GM21825 (cell line): ENCODE measurements around the gene CDH3.

Experiments
- ATAC-seq: cut with Tn5 transposase; IDR thresholded peaks from one replicate; pipeline ENCODE4 v1.9.1; 2021; ENCODE audit warnings: mild to moderate bottlenecking, moderate library complexity; ENCODE audit not compliant: unreplicated experiment

Gene CDH3

DNA sequence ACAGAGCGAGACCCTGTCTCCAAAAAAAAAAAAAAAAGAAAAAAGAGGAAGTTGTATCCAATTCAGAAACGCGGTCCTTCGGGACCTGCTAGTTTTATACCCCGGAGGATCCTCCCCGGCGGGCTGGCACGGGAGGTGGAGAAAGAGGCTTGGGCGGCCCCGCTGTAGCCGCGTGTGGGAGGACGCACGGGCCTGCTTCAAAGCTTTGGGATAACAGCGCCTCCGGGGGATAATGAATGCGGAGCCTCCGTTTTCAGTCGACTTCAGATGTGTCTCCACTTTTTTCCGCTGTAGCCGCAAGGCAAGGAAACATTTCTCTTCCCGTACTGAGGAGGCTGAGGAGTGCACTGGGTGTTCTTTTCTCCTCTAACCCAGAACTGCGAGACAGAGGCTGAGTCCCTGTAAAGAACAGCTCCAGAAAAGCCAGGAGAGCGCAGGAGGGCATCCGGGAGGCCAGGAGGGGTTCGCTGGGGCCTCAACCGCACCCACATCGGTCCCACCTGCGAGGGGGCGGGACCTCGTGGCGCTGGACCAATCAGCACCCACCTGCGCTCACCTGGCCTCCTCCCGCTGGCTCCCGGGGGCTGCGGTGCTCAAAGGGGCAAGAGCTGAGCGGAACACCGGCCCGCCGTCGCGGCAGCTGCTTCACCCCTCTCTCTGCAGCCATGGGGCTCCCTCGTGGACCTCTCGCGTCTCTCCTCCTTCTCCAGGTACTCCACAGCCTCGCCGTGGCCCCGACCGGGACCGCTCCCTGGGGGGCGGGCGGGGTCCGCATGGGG is at the start of gene CDH3:
TSS of gene CDH3 (plus strand) at position 596 of the 779 bp plus-strand sequence. CDS start at position 666, 70 bp downstream.
- ATAC-seq, result no peak

DNA sequence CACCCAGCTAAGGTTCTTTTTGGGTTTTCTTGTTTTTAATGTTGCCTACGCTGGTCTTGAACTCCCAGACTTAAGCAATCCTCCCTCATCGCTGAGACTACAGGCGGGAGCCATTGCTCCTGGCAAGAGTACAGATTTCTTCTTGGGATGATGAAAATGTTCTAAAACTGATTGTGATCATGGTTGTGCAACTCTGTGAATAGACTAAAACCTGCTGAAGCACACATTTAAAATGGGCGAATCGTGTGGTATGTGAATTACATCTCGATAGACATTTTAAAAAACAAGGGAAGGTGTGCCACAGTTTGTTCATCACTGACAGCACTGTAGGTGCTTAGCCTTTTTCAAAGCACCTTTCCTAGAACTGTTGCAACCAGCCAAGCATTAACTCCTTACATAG is 48.8 kb upstream of the CDH3 start:
- no peak for ATAC-seq

DNA sequence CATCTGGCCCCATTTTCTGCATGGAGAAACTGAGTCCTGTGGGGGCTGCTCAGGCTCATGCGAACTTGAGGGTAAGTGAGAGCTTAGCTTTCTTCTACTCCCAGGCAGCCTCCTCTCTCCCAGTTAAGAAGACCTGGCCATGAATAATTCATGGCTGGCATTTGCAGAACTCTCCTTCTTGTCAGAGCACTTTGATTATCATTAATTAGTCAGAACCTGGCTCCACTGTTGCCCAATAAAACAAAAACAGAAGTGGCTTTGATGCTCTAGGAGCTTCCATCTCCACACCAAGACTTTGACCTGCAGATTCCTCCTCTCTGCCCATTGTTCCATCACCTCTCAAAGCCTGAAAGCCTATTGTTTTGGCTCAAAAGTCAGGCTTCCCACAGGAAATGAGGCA is 45.5 kb upstream of the CDH3 start:
- no peak for ATAC-seq

GRCh38 chr16:68605746-68606145 is 39.4 kb upstream of the CDH3 start:
- ATAC-seq, result no peak

GRCh38 chr16:68607443-68607842 is 37.7 kb upstream of the CDH3 start:
- ATAC-seq, result no peak

- no peak for ATAC-seq
Measured at GRCh38 chr16:68608330-68608729, 36.8 kb upstream of the CDH3 start.

DNA sequence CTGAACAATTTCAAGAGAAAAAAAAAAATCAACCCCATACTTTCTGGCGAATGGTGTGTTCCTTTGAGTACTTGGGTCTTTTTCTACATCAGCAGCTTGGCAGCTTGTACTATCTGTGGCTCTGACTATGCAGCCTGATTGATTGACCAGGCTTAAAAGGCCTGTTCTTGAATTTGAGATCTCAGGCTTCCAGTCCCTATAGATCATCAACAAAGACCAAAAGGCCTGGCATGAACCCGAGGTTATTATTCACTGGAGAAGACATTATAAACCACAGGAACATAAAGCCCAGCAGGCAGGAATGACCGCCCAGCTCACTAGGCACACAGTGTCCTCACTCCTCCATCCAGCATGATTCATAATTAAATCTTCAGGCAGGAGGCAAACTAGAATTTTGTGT is 32.1 kb upstream of the CDH3 start:
- no peak for ATAC-seq

DNA sequence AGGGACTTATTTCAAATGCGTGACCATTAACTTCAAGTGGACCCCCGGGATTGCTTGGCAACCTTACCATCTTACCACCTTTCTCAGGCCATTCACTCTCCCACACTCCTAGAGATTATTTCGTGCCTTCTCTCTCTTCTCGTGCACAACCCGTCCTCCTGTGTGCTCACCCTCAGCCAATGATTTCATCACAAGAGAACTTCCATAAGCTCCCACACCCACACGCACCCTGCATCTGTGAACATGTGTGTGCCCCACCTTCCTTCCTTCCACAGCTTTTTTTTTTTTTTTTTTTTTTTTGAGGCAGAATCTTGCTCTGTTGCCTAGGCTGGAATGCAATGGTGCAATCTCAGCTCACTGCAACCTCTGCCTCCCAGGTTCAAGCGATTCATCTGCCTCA is 27.4 kb upstream of the CDH3 start:
- no peak for ATAC-seq

GRCh38 chr16:68626557-68626956 is 18.6 kb upstream of the CDH3 start:
- no peak for ATAC-seq

DNA sequence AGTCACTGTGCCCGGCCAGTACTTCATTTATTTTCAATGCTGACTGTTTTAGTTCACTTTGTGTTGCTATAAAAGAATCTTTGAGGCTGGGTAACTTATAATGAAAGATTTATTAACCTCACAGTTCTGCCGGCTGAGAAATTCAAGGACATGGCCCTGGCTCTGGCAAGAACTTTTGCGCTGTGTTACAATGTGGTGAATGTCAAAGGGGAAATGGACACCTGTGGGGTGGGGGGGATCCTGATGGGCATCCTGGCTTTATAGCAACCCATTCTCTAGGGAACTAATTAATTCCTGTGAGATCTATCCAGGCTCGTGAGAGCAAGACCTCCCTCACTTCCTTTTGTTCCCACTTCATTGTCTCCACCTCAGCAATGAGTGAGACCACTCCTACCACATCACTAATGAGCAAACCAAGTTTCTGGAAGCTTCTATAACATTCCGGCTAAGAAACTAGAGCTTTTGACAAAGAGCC is 17.1 kb upstream of the CDH3 start:
- ATAC-seq, result no peak

DNA sequence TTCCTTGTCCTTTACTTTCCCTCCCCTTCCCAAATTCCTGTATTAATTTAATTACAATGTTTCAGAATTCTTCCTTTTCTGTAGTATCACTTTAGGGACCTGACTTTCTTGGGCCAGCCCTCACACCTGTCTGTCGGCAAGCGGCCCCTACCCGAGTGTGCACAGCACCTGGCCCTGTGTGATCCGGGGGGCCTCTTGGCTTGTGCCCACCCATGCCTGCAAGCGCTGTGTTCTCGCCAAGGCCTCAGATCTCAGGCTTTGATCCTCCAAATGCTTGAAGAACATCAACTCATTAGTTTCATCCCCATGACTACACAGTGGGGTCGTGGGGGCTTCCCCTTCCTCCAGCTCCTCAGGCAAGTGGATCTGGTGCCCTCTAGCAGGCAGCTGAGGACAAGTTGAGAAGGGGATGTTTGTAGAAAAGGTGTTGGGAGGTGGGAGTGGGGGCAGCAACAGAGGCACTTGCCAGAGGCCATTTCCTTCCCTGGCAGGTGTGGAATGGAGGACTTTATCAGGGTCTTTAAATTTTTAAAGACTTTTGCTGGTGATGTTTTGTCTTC is 15.7 kb upstream of the CDH3 start:
- ATAC-seq, result no peak

DNA sequence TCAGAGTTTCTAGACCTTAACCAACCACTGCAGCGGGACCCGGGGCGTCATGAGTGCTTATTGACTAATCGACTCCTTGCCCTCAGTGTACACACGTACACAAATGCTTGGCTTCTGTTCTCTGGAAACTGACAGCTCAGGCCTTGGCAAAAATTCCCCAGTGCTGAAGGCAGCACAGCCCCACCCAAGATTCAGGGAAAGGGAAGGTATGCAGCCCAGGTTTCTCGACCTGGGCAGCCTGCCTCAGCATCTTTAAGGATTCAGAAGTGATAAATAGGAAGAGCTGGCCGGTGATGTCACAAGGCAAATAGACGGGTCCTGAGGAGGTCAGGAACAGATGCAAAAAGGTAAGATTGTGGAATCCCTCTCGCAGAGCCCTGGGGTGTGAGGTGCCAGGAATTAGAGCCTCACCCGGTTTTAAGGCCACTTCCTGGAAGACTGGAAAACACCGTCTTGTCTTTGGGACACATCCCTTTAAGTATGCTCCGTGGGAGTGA is 9.0 kb upstream of the CDH3 start:
- ATAC-seq, result no peak

DNA sequence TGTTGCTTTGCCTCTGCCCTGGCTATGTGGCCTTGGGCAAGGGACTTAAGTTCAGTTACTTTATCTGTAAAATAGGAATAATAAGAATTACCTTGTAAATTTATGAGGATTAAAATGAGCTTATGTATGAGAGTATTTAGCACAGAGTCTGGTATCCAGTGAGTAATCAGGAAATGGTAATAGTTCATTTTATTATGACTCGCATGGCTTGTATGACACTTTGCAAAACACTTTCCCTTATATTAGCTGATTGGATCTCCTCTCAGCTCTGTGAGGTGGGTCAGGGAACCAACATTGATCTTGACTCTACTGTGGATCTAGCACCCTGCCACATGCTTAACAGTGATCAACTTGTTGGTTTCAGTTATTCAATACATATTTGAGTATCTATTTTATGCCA is 8.3 kb upstream of the CDH3 start:
- ATAC-seq, result no peak

DNA sequence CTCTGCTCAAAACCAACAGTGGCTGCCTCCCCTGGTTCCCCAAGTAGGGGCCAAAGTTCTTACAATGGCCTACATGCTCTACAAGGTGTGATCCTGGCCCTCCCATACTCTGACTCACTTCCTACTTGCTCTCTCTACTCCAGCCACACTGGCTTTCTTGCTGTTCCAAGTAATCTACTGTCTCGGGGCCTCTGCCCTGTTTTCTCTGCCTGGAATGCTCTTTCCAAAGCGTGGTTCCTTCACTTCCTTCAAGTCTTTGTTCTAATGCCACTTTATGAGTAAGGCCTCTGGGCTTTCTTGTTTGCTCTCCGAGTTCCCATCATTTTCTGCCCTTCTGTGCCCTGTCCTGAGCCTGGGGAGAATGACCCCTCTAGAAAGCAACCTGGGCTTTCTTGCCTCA is 4.1 kb upstream of the CDH3 start:
- ATAC-seq, result no peak

- ATAC-seq, result no peak
Measured at GRCh38 chr16:68642047-68642435, 3.1 kb upstream of the CDH3 start.

GRCh38 chr16:68642436-68643101 is 2.5 kb upstream of the CDH3 start:
- no peak for ATAC-seq

DNA sequence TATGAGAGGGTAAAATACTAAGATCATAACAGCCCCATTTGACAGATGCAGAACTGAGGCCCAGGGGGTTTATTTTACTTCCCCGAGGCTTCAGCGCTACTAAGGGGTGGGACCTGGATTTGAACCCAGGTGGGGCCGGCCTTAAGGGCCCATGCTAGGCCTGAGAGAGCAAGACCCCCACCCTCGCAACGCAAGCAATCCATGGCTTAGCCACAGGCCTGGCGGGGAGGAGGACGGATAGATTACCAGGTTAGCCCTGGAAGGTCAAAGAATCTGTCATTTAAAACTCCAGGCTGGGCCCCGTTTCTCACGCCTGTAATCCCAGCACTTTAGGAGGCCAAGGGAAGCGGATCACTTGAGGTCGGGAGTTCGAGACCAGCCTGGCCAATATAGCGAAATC is 1.9 kb upstream of the CDH3 start:
- no peak for ATAC-seq

DNA sequence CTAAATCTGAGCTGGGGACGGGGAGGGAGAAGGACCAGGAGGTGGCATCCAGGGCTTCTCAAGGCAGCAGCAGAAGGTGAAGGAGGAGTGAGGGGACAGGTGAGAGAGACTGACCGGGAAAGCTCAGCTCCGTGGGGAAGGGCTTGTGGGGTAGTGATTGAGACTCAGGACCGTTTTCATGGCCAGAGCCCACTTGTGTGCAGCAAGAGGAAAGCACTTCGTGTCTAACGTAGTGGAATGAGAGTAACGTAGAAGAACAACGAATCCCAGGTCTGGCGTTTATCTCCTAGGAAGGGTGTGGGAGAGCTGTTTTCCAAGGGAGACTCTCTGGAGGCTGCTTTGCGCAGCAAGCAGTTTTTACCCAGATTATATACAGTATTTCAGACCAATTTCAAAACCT is 1.3 kb upstream of the CDH3 start:
- no peak for ATAC-seq

DNA sequence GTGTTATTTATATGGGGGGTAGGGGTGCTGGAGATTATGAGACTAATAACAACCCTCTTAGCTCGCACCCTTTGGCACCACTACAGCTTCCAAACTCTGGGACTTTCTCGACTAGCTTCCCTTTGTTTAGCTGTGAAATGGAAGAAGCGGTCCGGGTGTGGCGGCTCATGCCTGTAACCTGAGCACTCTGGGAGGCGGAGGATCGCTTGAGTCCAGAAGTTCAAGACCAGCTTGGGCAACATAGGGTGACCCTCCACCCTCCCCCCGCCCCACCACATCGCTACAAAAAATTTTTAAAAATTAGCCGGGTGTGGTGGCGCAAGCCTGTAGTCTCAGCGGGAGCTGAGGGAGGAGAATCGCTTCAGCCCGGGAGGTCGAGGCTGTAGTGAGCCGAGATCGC is 814 bp upstream of the CDH3 start:
- no peak for ATAC-seq

- no peak for ATAC-seq
Measured at GRCh38 chr16:68645494-68646388, 631 bp downstream of the CDH3 start.
